ENCODE data around the gene HEG1.

The HEG1 gene

DNA sequence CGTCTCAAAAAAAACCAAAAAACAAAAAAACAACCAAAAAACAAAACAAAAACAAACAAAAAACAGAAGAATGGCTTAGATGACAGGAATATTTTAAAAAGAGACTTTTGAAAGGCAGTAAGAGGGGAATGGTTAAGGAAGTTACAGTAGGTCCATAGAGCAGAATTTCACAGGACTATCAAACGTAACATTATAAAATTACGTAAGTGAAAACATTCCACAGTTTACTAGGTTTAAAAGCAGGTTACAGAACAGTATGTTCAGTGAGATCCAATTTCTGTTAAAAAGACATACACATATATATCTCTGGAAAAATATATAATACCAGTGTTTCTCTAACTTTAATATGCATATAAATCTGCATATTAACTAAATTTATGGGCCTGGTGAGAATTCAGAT, 71.0 kb downstream of the HEG1 start:
- Histone ChIP-seq H3K27me3 (no peaks in the 10 kb centered on the region), H3K9me3 (no peaks in the 10 kb centered on the region), H3K4me3 (ENCODE audit: low read depth in 1 of 2, low read length in 1 of 2) (no peak overlapping the region), H3K4me1 (ENCODE audit: control insufficient read depth in 1 of 2, insufficient read depth in 1 of 2, low read depth in 1 of 2, low read length in 1 of 2) (no peaks in the 10 kb centered on the region), H3K36me3 (no peaks in the 10 kb centered on the region), H3K27ac (no peak overlapping the region)
- TF ChIP-seq, protein P1, sequence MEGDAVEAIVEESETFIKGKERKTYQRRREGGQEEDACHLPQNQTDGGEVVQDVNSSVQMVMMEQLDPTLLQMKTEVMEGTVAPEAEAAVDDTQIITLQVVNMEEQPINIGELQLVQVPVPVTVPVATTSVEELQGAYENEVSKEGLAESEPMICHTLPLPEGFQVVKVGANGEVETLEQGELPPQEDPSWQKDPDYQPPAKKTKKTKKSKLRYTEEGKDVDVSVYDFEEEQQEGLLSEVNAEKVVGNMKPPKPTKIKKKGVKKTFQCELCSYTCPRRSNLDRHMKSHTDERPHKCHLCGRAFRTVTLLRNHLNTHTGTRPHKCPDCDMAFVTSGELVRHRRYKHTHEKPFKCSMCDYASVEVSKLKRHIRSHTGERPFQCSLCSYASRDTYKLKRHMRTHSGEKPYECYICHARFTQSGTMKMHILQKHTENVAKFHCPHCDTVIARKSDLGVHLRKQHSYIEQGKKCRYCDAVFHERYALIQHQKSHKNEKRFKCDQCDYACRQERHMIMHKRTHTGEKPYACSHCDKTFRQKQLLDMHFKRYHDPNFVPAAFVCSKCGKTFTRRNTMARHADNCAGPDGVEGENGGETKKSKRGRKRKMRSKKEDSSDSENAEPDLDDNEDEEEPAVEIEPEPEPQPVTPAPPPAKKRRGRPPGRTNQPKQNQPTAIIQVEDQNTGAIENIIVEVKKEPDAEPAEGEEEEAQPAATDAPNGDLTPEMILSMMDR (IDR thresholded peaks at IDR 0.05) = no peak

- Histone ChIP-seq H3K27me3 (no peaks in the 10 kb centered on the region), H3K9me3 (no peaks in the 10 kb centered on the region), H3K27ac (no peak overlapping the region), H3K4me1 (ENCODE audit: control insufficient read depth in 1 of 2, insufficient read depth in 1 of 2, low read depth in 1 of 2, low read length in 1 of 2) (no peaks in the 10 kb centered on the region), H3K36me3 (no peaks in the 10 kb centered on the region), H3K4me3 (ENCODE audit: low read depth in 1 of 2, low read length in 1 of 2) (no peak overlapping the region)
- TF ChIP-seq, protein P1 (IDR thresholded peaks at IDR 0.05) = no peak
Observed at GRCh38 chr3:124982855-124983254, 72.9 kb downstream of the HEG1 start.

- H3K36me3 ChIP-seq = no peaks in the 10 kb centered on the region
- no peak overlapping the region for H3K4me3 ChIP-seq (ENCODE audit: low read depth in 1 of 2, low read length in 1 of 2)
- no peaks in the 10 kb centered on the region for H3K4me1 ChIP-seq (ENCODE audit: control insufficient read depth in 1 of 2, insufficient read depth in 1 of 2, low read depth in 1 of 2, low read length in 1 of 2)
- TF ChIP-seq, protein P1 (IDR thresholded peaks at IDR 0.05) = no peak
- no peak overlapping the region for H3K27ac ChIP-seq
- no peaks in the 10 kb centered on the region for H3K27me3 ChIP-seq
- H3K9me3 ChIP-seq = no peaks in the 10 kb centered on the region
Observed at GRCh38 chr3:124981472-124981871, 74.3 kb downstream of the HEG1 start.

DNA sequence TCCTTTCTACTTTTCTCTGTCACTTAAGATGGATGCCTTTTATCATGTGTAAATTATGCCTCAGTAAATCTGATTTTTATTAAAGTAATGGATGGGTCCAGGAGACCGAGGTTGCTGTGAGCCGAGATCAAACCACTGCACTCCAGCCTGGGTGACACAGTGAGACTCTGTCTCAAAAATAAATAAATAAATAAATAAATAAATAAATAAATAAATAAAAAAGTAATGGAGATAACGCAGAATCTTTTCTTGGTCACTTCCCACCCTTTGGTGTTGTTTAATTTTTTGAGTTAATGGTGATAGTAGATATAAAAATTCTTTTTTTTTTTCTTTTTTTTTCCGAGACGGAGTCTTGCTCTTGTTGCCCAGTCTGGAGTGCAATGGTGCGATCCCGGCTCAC, 77.2 kb downstream of the HEG1 start:
- H3K36me3 ChIP-seq = no peaks in the 10 kb centered on the region
- TF ChIP-seq, protein P1 (IDR thresholded peaks at IDR 0.05) = no peak
- no peaks in the 10 kb centered on the region for H3K4me1 ChIP-seq (ENCODE audit: control insufficient read depth in 1 of 2, insufficient read depth in 1 of 2, low read depth in 1 of 2, low read length in 1 of 2)
- H3K27ac ChIP-seq = no peak overlapping the region
- H3K4me3 ChIP-seq (ENCODE audit: low read depth in 1 of 2, low read length in 1 of 2) = no peak overlapping the region
- no peaks in the 10 kb centered on the region for H3K9me3 ChIP-seq
- no peaks in the 10 kb centered on the region for H3K27me3 ChIP-seq

DNA sequence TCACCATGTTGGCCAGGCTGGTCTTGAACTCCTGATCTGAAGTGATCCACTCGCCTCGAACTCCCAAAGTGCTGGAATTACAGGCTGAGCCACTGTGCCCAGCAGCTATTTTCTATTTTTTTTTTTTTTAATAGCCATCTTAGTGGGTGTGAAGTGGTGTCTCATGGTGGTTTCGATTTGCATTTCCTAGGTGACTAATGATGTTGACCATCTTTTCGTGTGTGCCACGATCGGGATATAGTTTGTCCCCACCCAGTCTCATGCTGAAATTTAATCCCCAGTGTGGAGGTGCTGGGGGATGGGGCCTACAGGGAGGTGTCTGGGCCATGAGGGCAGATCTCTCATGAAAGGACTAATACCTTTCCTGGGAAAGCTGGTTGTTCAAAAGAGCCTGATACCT, 79.4 kb downstream of the HEG1 start:
- no peaks in the 10 kb centered on the region for H3K27me3 ChIP-seq
- no peak overlapping the region for H3K4me3 ChIP-seq (ENCODE audit: low read depth in 1 of 2, low read length in 1 of 2)
- H3K4me1 ChIP-seq (ENCODE audit: control insufficient read depth in 1 of 2, insufficient read depth in 1 of 2, low read depth in 1 of 2, low read length in 1 of 2) = no peaks in the 10 kb centered on the region
- no peak overlapping the region for H3K27ac ChIP-seq
- H3K9me3 ChIP-seq = no peaks in the 10 kb centered on the region
- H3K36me3 ChIP-seq = no peaks in the 10 kb centered on the region
- TF ChIP-seq, protein P1 (IDR thresholded peaks at IDR 0.05) = no peak

- no peak overlapping the region for H3K27ac ChIP-seq
- H3K27me3 ChIP-seq = no peaks in the 10 kb centered on the region
- TF ChIP-seq, protein P1 (IDR thresholded peaks at IDR 0.05) = no peak
- H3K36me3 ChIP-seq = no peaks in the 10 kb centered on the region
- no peaks in the 10 kb centered on the region for H3K4me1 ChIP-seq (ENCODE audit: control insufficient read depth in 1 of 2, insufficient read depth in 1 of 2, low read depth in 1 of 2, low read length in 1 of 2)
- no peaks in the 10 kb centered on the region for H3K9me3 ChIP-seq
- no peak overlapping the region for H3K4me3 ChIP-seq (ENCODE audit: low read depth in 1 of 2, low read length in 1 of 2)
Observed at GRCh38 chr3:124974691-124975090, 81.1 kb downstream of the HEG1 start.
